ENCODE data around the gene CLSTN2. TPM values are rescaled to one million over a fixed set of nuclear protein-coding genes. Genes with fewer than 3 reads are reported as not detected.

The CLSTN2 gene
- total and polyA plus RNA-seq, 8 donors, result 0.31 to 1.1 (median 0.61) TPM

DNA sequence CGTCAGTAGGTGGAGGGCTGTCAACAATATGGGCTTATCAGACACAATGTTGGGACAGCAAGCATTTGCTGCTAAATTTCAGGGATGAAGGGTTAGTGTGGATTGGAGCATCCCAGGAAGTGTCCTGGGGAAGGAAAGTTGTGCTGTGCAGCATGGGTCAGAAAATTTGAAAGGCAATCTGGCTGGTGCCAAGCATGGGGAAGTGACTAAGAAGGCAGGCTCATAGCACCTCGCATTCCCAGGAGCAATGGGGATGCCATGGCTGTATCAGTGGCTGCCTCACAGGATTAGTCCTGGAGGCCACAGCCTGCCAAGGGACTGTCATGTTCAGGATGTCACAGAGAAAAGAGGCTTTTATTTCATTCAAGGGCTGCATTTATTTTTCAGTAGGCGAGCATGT, 420.5 kb downstream of the CLSTN2 start:
- H3K27me3 ChIP-seq, result no peaks in the 10 kb centered on the region
- TF ChIP-seq, protein P1, sequence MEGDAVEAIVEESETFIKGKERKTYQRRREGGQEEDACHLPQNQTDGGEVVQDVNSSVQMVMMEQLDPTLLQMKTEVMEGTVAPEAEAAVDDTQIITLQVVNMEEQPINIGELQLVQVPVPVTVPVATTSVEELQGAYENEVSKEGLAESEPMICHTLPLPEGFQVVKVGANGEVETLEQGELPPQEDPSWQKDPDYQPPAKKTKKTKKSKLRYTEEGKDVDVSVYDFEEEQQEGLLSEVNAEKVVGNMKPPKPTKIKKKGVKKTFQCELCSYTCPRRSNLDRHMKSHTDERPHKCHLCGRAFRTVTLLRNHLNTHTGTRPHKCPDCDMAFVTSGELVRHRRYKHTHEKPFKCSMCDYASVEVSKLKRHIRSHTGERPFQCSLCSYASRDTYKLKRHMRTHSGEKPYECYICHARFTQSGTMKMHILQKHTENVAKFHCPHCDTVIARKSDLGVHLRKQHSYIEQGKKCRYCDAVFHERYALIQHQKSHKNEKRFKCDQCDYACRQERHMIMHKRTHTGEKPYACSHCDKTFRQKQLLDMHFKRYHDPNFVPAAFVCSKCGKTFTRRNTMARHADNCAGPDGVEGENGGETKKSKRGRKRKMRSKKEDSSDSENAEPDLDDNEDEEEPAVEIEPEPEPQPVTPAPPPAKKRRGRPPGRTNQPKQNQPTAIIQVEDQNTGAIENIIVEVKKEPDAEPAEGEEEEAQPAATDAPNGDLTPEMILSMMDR (IDR thresholded peaks at IDR 0.05), result no peak
- no peak overlapping the region for H3K27ac ChIP-seq
- no peaks in the 10 kb centered on the region for H3K36me3 ChIP-seq
- no peak overlapping the region for H3K4me3 ChIP-seq
- no peak for DNase-seq
- no peaks in the 10 kb centered on the region for H3K9me3 ChIP-seq
- intact Hi-C loops (cut with DNase I), result no loop called here
- ATAC-seq, result no peak
- H3K4me1 ChIP-seq, result no peaks in the 10 kb centered on the region

DNA sequence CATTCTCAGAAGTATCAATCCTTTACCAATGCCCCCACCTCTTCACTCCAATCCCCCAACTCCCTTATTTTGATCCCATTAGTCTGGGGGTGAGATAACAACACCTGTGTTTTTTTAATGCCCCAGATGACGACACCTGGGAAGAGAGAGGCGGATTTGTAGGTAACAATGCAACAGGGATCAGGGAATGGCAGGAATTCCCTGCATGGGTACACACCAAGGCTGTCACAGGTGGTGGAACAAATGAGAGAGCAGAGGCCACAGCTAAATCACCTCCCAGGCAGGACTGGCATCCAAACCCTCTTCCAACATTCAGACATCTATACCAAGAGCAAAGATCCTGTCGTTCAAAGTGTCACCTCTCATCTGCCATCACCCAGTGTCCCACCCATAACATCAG, 423.7 kb downstream of the CLSTN2 start:
- H3K27me3 ChIP-seq, result no peaks in the 10 kb centered on the region
- H3K36me3 ChIP-seq, result no peaks in the 10 kb centered on the region
- ATAC-seq, result no peak
- peaks cover 0 to 4% of the 10 kb centered on the region in 2 donors for H3K9me3 ChIP-seq
- no peak overlapping the region for H3K27ac ChIP-seq
- TF ChIP-seq, protein P1 (IDR thresholded peaks at IDR 0.05), result no peak
- intact Hi-C loops (cut with DNase I), result no loop called here
- no peaks in the 10 kb centered on the region for H3K4me1 ChIP-seq
- no peak for DNase-seq
- H3K4me3 ChIP-seq, result no peak overlapping the region

DNA sequence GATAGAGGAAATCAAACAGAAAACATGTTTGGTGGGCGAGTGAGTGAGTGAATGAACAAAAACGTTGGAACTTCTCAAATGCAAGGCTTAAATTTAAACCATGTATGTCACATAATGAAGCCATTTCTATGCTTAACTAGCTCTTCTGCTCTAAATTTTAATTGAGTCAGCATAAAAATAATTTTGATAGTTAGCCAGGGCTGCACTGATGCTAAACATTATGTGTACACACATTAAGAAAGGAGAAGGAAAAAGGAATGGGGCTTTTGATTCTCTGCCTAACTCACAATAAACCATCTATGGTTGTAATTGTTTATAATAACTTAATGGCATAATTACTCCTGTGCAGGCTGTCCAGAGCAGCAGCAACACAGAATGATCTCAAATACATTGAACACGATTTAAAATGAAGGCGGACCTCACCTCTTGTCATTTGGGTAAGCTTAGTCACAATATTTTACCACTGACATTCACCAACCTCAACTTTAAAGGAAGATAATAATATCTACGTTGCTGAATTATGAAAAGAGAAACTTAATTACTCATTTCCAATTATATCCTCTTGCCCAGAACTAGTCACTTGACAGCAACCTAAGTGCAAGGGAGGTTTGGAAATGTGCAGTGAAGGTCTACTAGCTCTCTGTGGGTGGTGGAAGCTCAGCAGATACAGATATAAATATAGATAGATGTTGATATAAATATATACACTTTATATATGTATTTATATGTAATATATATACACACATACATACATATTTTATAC, 424.4 kb downstream of the CLSTN2 start:
- DNase-seq (no peak), ATAC-seq (no peak)
- Histone ChIP-seq H3K36me3 (no peaks in the 10 kb centered on the region), H3K4me1 (no peaks in the 10 kb centered on the region), H3K4me3 (no peak overlapping the region), H3K9me3 (peaks cover 0 to 4% of the 10 kb centered on the region in 2 donors), H3K27me3 (no peaks in the 10 kb centered on the region), H3K27ac (no peak overlapping the region)
- intact Hi-C loops (cut with DNase I), result no loop called here
- TF ChIP-seq, protein P1 (IDR thresholded peaks at IDR 0.05), result no peak

DNA sequence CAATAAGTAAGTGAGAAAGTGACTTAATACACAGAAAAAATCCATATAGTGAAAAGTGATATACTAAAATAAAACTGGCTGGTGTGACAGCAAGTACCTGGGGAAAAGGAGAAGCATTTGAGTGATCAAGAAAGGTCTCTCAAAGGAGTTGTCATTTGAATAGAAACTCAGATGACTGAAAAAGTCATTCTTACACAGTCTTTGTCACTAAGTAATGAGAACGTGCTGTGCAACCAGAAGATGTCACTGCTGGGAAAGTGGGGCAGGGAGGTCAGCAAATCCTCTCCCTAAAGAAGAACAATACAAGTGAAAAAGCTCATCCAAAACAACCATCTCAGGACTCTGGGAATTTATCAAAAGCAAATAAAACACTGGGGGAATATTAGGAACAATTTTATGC, 425.3 kb downstream of the CLSTN2 start:
- TF ChIP-seq, protein P1 (IDR thresholded peaks at IDR 0.05), result no peak
- H3K4me1 ChIP-seq, result no peaks in the 10 kb centered on the region
- H3K36me3 ChIP-seq, result no peaks in the 10 kb centered on the region
- H3K27ac ChIP-seq, result no peak overlapping the region
- H3K4me3 ChIP-seq, result no peak overlapping the region
- intact Hi-C loops (cut with DNase I), result no loop called here
- H3K27me3 ChIP-seq, result no peaks in the 10 kb centered on the region
- ATAC-seq (no peak), DNase-seq (no peak)
- peaks cover 0 to 4% of the 10 kb centered on the region in 2 donors for H3K9me3 ChIP-seq

DNA sequence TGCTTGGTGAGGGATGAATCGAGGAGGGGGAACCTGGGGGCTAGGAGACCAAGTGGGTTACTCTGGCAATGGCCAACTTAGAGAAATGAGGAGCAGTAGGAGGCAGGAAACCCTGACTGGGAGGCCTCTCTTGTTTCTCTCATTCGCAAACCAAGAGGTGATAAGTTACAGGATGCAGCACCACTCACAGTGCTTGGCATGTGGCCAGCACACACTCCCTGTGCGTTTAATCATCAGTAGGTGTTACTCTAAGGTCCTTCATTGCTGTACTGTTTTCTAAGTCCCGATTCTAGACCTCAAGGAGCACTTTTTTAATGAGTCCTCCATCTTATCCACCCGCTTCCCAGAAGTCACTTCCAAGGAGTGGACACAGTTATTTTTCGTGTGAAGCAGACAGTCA, 428.8 kb downstream of the CLSTN2 start:
- intact Hi-C loops (cut with DNase I), result no loop called here
- no peak for ATAC-seq

More for the DNA sequence above, 428.8 kb downstream of the CLSTN2 start:
- no peaks in the 10 kb centered on the region for H3K27me3 ChIP-seq
- no peak overlapping the region for H3K4me3 ChIP-seq
- peaks cover 0 to 4% of the 10 kb centered on the region in 2 donors for H3K9me3 ChIP-seq
- TF ChIP-seq, protein P1 (IDR thresholded peaks at IDR 0.05), result no peak
- no peak overlapping the region for H3K27ac ChIP-seq
- no peaks in the 10 kb centered on the region for H3K4me1 ChIP-seq
- no peak for DNase-seq
- no peaks in the 10 kb centered on the region for H3K36me3 ChIP-seq
